GM21528 (cell line): ENCODE data around the gene MYMK.
A peak's percentile ranks its signal among the peaks of the same experiment; 100 is the strongest.

Experiments used
- ATAC-seq: cut with Tn5 transposase; IDR thresholded peaks from one replicate; pipeline ENCODE4 v1.9.1; 2021; ENCODE audit warnings: mild to moderate bottlenecking, moderate library complexity; ENCODE audit not compliant: unreplicated experiment, low FRiP score

MYMK gene

GRCh38 chr9:133489253-133490190 is 35.2 kb downstream of the MYMK start:
- no peak for ATAC-seq

- ATAC-seq: no peak
Observed at GRCh38 chr9:133488686-133489252, 36.0 kb downstream of the MYMK start.

- no peak for ATAC-seq
Observed at GRCh38 chr9:133487331-133487725, 37.4 kb downstream of the MYMK start.

DNA sequence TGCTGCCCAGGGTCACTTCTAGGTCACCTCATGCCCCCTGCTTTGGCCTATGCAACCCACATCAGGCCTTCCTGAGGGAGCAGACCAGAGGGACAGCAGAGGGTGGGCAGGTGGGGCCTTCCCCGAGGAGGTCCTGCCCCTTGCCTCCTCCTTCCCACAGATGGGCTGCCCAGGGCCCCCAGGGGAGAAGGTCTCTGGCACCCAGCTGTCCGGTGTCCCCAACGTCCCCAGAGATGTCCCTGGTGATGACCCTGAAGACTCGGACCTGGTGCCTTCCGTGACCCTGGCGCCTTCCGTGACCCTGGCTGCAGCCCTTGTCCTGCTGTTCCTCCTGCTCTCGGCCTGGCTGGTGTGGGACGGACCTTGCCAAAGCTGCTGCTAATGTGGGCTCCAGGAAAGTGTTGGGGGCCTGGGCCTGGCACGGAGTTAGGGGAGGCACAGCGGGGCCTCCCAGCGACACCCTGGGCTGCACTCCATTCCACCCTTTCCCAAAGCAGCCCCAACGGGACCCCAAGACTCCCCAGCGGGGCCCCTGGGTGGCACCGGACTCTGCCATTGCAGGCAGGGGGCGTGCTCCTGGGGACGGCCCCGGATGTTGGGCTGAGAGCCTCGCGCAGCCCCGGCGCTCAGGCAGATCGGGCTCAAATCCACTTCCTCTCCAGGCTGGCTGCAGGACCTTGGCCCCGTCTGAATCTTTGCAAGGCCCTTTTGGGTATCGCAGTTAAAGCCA is 39.1 kb downstream of the MYMK start:
- no peak for ATAC-seq

GRCh38 chr9:133484671-133485437 is 39.9 kb downstream of the MYMK start:
- no peak for ATAC-seq

- no peak for ATAC-seq
Observed at GRCh38 chr9:133483611-133484010, 41.1 kb downstream of the MYMK start.

DNA sequence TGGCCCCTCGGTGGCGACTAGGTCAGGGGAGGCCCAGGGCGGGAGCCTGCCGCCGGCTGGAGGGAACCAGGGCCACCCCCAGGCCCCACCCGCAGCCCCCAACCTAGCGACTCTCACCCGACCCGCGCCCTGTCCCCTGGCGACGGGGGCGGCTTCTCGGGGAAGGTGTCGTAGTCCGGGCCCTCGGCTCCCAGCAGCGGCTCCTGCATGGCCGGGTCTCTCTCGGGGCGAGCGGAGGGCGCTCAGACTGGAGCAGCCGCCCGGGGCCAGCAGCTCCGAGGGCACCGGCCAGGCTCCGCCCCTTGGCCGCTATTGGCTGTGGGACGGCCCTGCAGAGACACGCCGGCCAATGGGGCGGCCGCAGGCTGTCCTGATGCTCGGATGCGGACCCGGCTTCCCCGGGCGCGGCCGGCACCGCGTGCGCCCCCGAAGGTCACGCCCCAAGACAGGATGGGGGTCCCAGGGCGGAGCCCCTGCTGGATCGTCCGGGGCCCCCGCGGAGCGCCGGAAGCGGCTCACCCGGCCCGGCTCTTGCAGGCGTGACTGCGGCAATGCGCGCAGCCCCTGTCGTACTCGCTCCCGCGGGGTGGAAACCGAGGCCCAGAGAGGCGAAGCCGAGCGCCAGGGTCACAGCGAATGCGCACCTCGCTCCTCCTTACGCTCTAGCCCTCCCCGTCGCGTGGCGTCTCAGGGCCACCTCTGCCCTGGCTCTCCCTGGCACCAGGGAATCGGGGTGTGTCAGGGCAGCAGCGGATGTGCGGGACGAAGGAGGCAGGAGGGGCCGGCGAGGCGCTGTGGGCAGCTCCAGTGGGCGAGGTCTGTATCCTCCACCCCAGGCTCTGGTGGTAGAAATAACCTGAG is 45.7 kb downstream of the MYMK start, which contains the start of gene SLC2A6:
TSS of gene SLC2A6 (minus strand) at position 249 of the 861 bp plus-strand sequence. CDS start at position 209, 40 bp downstream.
- peak; percentile 90 for ATAC-seq

DNA sequence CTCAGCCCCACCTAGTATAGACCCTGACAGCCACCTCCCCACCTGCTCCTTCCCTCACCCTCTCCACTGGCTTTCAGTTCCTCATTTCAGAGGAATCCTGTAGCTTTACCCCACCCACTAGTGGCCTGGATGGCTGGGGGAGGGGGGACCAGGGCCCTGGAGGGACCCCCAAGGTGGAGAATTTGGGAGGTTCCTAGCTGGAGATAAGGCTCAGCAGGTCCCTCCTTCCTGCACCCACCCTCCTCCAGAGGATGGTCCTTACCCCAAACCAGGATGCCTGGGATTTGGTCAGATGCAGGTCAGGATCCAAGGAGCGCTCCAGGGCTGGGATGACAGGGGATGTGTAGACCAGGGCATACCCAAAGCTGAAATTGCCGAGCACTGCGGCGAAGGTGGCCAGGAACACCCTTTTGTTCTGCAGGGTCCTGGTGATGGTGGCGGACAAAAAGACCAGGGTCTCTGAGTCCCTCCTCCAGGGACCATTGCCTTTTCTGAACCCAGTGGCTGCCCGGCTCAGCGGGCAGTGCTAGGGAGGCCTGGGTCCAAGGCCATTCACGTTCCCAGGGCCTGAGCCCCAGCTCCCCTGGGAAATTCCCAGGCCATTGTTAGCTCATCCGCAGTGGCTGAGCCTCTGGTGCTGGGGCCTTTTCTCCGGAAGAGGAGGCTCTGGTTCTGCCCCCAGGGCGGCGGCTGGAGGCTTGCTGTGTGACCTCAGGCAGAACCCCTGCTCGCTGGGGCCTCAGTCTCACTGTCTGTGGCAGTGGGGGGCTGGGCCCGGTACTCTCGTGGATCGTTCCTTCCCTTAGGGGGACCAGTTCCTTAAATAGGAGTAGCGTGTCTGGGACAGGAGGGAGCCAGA is 46.5 kb downstream of the MYMK start:
- peak; percentile 41 for ATAC-seq

- ATAC-seq: no peak
Observed at GRCh38 chr9:133477461-133477860, 47.3 kb downstream of the MYMK start.

GRCh38 chr9:133476941-133477340 is 47.8 kb downstream of the MYMK start:
- ATAC-seq: no peak

DNA sequence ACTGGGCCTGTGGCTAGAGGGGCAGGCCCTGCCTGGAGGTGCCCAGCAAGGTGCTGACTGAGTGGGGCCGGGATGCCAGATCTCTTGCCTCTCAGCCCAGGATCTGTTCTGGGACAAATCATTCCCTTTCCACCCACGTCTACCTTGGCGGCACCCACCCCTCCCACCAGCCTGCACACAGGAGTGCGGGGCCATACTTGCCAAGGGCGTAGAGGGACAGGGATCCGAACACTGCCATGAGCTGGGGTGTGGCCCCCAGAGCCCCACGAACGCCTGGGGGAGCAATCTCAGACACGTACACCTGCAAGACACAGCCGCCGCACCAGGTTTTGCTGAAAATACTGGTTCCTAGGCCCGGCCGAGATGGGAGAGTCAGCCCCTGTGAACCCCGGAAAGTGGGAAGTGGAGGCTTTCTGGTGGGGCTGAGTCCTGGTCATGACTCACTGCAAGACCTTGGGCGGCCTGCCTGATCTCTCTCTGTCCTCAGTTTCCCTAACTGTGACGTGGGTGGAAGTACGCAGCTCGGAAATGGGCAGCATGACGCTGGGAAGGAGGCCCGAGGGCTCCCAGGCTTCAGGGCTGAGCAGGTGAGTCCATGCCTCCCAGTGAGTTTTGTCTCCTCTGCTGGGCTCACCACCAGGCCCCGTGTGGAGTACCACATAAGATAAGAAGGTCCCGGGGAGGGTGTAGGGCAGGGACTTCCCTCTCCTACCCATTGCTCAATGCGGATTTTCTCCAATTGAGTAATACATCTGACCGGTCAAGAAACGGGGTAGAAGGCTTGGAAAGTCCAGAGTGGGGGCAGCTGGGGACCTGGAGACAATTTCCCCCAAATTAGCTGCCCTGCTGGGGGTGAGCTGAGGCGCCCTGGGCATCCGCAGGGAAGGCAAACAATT is 48.5 kb downstream of the MYMK start:
- no peak for ATAC-seq

GRCh38 chr9:133475292-133476012 is 49.3 kb downstream of the MYMK start:
- no peak for ATAC-seq

DNA sequence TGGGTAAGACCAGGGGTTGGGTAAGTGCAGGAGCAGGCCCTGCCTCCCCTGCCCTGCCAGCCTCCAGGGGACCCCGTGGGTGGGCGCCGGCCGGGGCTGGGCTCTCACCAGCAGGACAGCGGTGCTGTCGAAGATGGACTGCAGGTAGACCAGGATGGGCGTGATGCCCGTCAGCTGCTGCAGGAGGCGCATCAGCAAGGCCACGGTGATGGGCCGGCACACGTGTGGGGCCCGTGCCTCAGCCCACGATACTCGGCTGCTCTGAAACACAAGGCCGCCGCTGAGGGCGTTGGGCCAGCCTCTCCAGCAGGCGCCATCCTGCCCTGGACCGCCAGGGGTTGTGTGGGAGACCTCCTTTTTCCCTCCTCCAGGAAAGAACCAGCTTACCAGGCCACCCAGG is 49.9 kb downstream of the MYMK start:
- ATAC-seq: no peak

DNA sequence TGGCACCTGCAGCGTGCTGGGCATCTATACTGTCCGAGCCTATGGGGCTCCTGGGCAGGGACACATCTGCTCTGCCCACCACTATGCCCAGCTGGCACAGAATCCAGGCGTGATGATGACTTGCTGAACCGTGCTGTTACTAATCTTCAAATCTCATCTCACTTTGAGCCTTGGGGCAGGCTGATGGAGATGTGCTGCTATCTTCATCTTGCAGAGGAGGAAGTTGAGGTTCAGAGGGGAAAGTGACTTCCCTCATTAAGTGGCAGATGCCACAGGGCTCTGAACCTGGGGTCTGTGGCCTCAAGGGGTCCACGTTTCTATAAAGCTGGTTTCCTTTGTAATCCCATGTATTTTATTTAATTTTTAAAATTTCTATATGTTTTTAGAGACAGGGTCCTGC is 50.5 kb downstream of the MYMK start:
- no peak for ATAC-seq

- no peak for ATAC-seq
Observed at GRCh38 chr9:133473743-133474142, 51.0 kb downstream of the MYMK start.

DNA sequence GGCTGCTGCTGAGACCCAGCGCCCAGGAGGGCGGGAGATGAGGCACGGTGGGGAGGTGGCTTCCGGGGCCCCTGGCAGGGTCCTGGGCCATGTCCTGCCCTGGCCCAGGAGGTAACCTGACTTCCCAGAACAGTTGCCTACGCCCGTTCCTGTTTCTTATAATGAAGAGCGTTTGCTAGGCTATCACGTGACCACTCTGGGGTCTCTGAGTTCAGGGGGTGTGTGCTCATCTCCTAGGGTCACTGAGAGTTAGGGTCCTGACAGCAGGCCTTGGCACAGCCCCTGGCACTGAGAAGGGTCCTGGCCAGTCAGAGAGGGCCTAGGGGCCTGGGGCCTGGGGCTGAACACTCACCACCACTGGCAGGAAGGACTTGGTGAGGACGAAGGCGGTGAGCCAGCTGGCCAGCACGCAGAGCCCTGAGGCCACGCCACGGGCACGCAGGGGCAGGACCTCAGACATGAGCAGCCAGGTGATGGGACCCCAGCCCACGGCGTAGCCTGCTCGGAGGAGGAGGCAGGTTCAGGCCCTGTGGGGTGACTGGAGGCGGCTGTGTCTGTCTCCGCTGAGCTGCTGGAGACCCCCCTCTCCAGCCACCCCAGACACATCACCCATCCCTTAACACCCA is 51.9 kb downstream of the MYMK start:
- no peak for ATAC-seq

DNA sequence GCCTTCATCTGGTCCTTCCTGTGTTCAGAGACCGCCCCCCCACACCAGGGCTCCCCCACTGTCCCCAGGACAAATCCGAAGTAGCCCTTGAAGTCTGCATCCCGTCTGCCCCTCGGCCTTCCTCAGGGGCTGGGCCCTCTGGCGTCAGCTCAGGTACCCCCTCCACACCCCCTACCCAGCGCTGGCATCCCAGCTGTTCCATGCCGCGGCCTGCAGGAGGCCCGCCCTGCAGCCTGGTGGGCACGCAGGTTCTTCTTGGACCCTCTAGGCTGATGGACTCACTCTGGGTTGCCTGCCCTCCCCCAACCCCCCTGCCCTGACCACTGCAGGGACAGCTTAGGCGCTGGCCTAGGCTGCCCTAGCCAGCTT is 52.5 kb downstream of the MYMK start:
- ATAC-seq: no peak
